ENCODE results near the gene NARS2. TPM values are rescaled to one million over a fixed set of nuclear protein-coding genes. Genes with fewer than 3 reads are reported as not detected.

NARS2 gene
- total and polyA plus RNA-seq, 10 of the 15 experiments (the other 5 are each of a cell fraction or from before 2014, with no cell fraction given): 22.2 to 45.3 (median 36.3) TPM

DNA sequence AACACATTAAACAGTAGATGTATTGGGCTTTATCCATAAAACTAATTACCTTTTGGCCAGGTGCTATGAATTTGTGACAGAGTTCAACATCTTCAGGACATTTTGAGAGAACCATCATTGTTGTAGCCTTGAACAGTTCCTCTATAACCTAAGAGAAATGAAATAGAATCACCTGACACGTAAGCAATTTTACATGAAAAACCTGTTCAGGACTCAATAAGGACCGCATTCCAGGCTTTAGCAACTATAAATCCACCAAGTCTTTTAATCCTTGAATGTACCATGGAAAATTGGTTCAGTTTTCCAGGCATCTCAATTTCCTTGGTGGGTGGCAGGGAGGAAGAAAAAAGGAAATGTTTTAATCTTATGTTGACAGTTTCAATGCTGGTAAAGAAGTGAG, 96.1 kb downstream of the NARS2 start (continued):
- TF ChIP-seq, protein P1, sequence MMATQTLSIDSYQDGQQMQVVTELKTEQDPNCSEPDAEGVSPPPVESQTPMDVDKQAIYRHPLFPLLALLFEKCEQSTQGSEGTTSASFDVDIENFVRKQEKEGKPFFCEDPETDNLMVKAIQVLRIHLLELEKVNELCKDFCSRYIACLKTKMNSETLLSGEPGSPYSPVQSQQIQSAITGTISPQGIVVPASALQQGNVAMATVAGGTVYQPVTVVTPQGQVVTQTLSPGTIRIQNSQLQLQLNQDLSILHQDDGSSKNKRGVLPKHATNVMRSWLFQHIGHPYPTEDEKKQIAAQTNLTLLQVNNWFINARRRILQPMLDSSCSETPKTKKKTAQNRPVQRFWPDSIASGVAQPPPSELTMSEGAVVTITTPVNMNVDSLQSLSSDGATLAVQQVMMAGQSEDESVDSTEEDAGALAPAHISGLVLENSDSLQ (IDR thresholded peaks at IDR 0.05): no peak
- TF ChIP-seq, protein P2, sequence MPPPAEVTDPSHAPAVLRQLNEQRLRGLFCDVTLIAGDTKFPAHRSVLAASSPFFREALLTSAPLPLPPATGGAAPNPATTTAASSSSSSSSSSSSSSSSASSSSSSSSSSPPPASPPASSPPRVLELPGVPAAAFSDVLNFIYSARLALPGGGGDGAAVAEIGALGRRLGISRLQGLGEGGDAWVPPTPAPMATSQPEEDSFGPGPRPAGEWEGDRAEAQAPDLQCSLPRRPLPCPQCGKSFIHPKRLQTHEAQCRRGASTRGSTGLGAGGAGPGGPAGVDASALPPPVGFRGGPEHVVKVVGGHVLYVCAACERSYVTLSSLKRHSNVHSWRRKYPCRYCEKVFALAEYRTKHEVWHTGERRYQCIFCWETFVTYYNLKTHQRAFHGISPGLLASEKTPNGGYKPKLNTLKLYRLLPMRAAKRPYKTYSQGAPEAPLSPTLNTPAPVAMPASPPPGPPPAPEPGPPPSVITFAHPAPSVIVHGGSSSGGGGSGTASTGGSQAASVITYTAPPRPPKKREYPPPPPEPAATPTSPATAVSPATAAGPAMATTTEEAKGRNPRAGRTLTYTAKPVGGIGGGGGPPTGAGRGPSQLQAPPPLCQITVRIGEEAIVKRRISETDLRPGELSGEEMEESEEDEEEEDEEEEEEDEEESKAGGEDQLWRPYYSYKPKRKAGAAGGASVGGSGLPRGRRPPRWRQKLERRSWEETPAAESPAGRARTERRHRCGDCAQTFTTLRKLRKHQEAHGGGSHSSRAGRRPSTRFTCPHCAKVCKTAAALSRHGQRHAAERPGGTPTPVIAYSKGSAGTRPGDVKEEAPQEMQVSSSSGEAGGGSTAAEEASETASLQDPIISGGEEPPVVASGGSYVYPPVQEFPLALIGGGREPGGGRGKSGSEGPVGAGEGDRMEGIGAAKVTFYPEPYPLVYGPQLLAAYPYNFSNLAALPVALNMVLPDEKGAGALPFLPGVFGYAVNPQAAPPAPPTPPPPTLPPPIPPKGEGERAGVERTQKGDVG (CRISPR knock-in tag; IDR thresholded peaks at IDR 0.05): no peak
- no peak for TF ChIP-seq NR2C2 (IDR thresholded peaks at IDR 0.05; ENCODE audit: borderline replicate concordance, control insufficient read depth, insufficient read length, low read depth)
- TF ChIP-seq, protein P3, sequence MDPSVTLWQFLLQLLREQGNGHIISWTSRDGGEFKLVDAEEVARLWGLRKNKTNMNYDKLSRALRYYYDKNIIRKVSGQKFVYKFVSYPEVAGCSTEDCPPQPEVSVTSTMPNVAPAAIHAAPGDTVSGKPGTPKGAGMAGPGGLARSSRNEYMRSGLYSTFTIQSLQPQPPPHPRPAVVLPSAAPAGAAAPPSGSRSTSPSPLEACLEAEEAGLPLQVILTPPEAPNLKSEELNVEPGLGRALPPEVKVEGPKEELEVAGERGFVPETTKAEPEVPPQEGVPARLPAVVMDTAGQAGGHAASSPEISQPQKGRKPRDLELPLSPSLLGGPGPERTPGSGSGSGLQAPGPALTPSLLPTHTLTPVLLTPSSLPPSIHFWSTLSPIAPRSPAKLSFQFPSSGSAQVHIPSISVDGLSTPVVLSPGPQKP (IDR thresholded peaks at IDR 0.05; ENCODE audit: low read depth, low read length): no peak

- H2AFZ ChIP-seq (ENCODE audit: control insufficient read depth, low read depth, low read length): no peak overlapping the region
- no TSS peak for BruUV-seq (replicated peaks)
- no peak overlapping the region for H3K27ac ChIP-seq (ENCODE audit: control insufficient read depth, insufficient read depth)
- POLR2A ChIA-PET: interaction anchor here (1.2 kb wide), 1 partner anchor 60 kb away, joined by 3 read pairs; no protein-coding TSS in a partner anchor
- H3K4me1 ChIP-seq (ENCODE audit: control insufficient read depth, insufficient read depth, low read length): no peaks in the 10 kb centered on the region
- H3K9ac ChIP-seq (ENCODE audit: control insufficient read depth, insufficient read depth, low read length): no peak overlapping the region
- no peak overlapping the region for H3K4me2 ChIP-seq (ENCODE audit: control insufficient read depth, insufficient read depth)
- no peaks in the 10 kb centered on the region for H4K20me1 ChIP-seq (ENCODE audit: control insufficient read depth, insufficient read depth)
- in situ Hi-C loops (cut with MboI) (no loop called here), intact Hi-C loops (cut with micrococcal nuclease; ENCODE audit: unreplicated experiment) (no loop called here)
- WGBS (ENCODE audit: insufficient coverage, insufficient replicate concordance, low lambda C conversion rate, missing lambda C conversion rate): 93% methylated on average over 1 of the region's 1 CpG
- RAD21 ChIA-PET (ENCODE audit: unreplicated experiment): interaction anchor here (1.6 kb wide), 1 partner anchor 88 kb away, joined by 3 read pairs; no protein-coding TSS in a partner anchor
- FAIRE-seq: no peak
- ATAC-seq: no peak
- H3K27me3 ChIP-seq (replicated peaks in 1 of 2; ENCODE audit: control insufficient read depth in 2 of 2, insufficient read depth in 2 of 2, low read length in 1 of 2): no peaks in the 10 kb centered on the region
- SMC1A ChIA-PET (ENCODE audit: uncharacterized antibody, unreplicated experiment): interaction anchor here (1.0 to 1.8 kb wide), 4 partner anchors 17 to 56 kb away, joined by 3 to 5 read pairs (median 4); no protein-coding TSS in a partner anchor
- CTCF ChIA-PET: interaction anchor here (1.0 kb wide), 1 partner anchor 15 kb away, joined by 3 read pairs; no protein-coding TSS in a partner anchor
- H3K9me3 ChIP-seq (replicated peaks; ENCODE audit: control insufficient read depth, insufficient read depth, low read length): no peaks in the 10 kb centered on the region
- DNase-seq (ENCODE audit: low read depth, low spot score): no peak
- no peaks in the 10 kb centered on the region for H3K79me2 ChIP-seq (ENCODE audit: control insufficient read depth, insufficient read depth, low read length)
- H3K4me3 ChIP-seq: no peak overlapping the region
- H3K36me3 ChIP-seq (ENCODE audit: control insufficient read depth in 2 of 2, insufficient read depth in 2 of 2, low read length in 1 of 2): no peaks in the 10 kb centered on the region; a peak in 1 of 4 replicates
- TF ChIP-seq, protein P4, sequence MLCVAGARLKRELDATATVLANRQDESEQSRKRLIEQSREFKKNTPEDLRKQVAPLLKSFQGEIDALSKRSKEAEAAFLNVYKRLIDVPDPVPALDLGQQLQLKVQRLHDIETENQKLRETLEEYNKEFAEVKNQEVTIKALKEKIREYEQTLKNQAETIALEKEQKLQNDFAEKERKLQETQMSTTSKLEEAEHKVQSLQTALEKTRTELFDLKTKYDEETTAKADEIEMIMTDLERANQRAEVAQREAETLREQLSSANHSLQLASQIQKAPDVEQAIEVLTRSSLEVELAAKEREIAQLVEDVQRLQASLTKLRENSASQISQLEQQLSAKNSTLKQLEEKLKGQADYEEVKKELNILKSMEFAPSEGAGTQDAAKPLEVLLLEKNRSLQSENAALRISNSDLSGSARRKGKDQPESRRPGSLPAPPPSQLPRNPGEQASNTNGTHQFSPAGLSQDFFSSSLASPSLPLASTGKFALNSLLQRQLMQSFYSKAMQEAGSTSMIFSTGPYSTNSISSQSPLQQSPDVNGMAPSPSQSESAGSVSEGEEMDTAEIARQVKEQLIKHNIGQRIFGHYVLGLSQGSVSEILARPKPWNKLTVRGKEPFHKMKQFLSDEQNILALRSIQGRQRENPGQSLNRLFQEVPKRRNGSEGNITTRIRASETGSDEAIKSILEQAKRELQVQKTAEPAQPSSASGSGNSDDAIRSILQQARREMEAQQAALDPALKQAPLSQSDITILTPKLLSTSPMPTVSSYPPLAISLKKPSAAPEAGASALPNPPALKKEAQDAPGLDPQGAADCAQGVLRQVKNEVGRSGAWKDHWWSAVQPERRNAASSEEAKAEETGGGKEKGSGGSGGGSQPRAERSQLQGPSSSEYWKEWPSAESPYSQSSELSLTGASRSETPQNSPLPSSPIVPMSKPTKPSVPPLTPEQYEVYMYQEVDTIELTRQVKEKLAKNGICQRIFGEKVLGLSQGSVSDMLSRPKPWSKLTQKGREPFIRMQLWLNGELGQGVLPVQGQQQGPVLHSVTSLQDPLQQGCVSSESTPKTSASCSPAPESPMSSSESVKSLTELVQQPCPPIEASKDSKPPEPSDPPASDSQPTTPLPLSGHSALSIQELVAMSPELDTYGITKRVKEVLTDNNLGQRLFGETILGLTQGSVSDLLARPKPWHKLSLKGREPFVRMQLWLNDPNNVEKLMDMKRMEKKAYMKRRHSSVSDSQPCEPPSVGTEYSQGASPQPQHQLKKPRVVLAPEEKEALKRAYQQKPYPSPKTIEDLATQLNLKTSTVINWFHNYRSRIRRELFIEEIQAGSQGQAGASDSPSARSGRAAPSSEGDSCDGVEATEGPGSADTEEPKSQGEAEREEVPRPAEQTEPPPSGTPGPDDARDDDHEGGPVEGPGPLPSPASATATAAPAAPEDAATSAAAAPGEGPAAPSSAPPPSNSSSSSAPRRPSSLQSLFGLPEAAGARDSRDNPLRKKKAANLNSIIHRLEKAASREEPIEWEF (IDR thresholded peaks at IDR 0.05; ENCODE audit: insufficient replicate concordance, low read depth, low read length): no peak
- no peak for TF ChIP-seq BACH1 (IDR thresholded peaks at IDR 0.05; ENCODE audit: borderline replicate concordance)
- no peak for TF ChIP-seq ESRRA (IDR thresholded peaks at IDR 0.05; ENCODE audit: low read length)
- no peak for TF ChIP-seq ZNF384 (IDR thresholded peaks at IDR 0.05; ENCODE audit: borderline replicate concordance, low read depth, low read length)
- TF ChIP-seq YBX1 (IDR thresholded peaks at IDR 0.05): no peak
- TF ChIP-seq DPF2 (IDR thresholded peaks at IDR 0.05): no peak
These were observed 98.6 kb downstream of the NARS2 start for GRCh38 chr11:78476066-78476465.
